ENCODE results near the gene SPATS2L. TPM values are rescaled to one million over a fixed set of nuclear protein-coding genes. Genes with fewer than 3 reads are reported as not detected.

Gene SPATS2L
- total and polyA plus RNA-seq, 12 donors = 16.7 to 68.8 (median 43.6) TPM

DNA sequence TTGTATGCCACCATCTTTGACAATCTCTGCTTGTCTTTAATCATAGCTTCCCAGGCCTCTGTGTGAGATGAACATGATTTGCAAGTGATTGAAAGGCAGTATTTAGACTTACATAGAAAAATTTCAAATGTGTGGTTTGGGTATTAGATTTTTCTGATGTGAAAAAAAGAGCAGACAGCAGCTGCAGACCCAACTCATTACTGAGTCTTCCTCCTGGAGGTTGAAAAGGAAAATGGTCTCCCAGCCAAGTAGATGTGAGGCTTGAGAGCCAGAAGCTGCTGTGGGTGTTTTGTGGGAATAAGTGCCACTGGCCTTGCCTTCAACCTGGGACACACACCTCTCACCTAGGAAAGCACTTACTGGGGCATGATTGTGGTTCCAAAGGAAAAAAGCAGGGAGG lies 110.9 kb downstream of the SPATS2L start:
- Histone ChIP-seq H3K36me3 (replicated peaks in 1 of 2) (peaks cover 0 to 9% of the 10 kb centered on the region in 2 donors), H3K9me3 (replicated peaks in 1 of 3) (no peaks in the 10 kb centered on the region), H3K27ac (no peak overlapping the region), H3K27me3 (no peaks in the 10 kb centered on the region), H3K4me1 (replicated peaks in 1 of 2) (peaks cover 4 to 8% of the 10 kb centered on the region in 2 donors), H3K4me3 (no peak overlapping the region)
- no peak for TF ChIP-seq POLR2A (IDR thresholded peaks at IDR 0.05)
- no peak for TF ChIP-seq CTCF (IDR thresholded peaks at IDR 0.05)
- no peak for DNase-seq
- intact Hi-C loops (cut with DNase I) = no loop called here

DNA sequence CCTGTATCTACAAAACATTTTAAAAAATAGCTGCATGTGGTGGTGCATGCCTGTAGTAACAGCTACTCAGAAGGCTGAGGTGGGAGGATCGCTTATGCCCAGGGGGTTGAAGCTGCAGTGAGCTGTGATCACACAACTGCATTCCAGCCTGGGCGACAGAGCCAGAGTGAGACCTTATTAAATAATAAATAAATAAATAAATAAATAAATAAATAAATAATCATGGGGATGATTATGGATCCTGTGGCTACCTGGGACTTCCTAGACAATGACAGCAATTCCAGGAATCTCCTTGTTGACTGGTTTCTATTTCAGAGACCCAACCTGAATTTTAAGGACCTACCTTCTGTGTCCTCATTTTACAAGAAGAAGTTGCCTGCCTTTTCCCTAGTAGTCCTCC lies 111.9 kb downstream of the SPATS2L start:
- 94 to 98% (median 97%) methylated on average over 2 of the region's 2 CpGs for WGBS, 4 donors
- no peak for DNase-seq
- intact Hi-C loops (cut with DNase I) = no loop called here
- no peak overlapping the region for H3K4me3 ChIP-seq
- H3K4me1 ChIP-seq (replicated peaks in 1 of 2) = peaks cover 2 to 5% of the 10 kb centered on the region in 2 donors
- H3K9me3 ChIP-seq (replicated peaks in 1 of 3) = no peaks in the 10 kb centered on the region
- H3K27me3 ChIP-seq = no peaks in the 10 kb centered on the region
- H3K36me3 ChIP-seq (replicated peaks in 1 of 2) = peaks cover 0 to 9% of the 10 kb centered on the region in 2 donors
- no peak overlapping the region for H3K27ac ChIP-seq
- TF ChIP-seq POLR2A (IDR thresholded peaks at IDR 0.05) (no peak), CTCF (IDR thresholded peaks at IDR 0.05) (no peak)

GRCh38 chr2:200419325-200419724 lies 112.8 kb downstream of the SPATS2L start:
- Histone ChIP-seq H3K4me1 (replicated peaks in 1 of 2) (no peaks in the 10 kb centered on the region), H3K27ac (no peak overlapping the region), H3K36me3 (replicated peaks in 1 of 2) (peaks cover 0 to 9% of the 10 kb centered on the region in 2 donors), H3K27me3 (no peaks in the 10 kb centered on the region), H3K4me3 (no peak overlapping the region), H3K9me3 (replicated peaks in 1 of 3) (no peaks in the 10 kb centered on the region)
- DNase-seq = no peak
- 91 to 96% (median 93%) methylated on average over 9 of the region's 9 CpGs for WGBS, 4 donors
- intact Hi-C loops (cut with DNase I) = no loop called here
- TF ChIP-seq CTCF (IDR thresholded peaks at IDR 0.05) = no peak
- no peak for TF ChIP-seq POLR2A (IDR thresholded peaks at IDR 0.05)

- WGBS, 4 donors = 91 to 97% (median 93%) methylated on average over 1 of the region's 1 CpG
- intact Hi-C loops (cut with DNase I) = no loop called here
- Histone ChIP-seq H3K27me3 (no peaks in the 10 kb centered on the region), H3K4me3 (no peak overlapping the region), H3K27ac (no peak overlapping the region), H3K36me3 (replicated peaks in 1 of 2) (peaks cover 0 to 9% of the 10 kb centered on the region in 2 donors), H3K9me3 (replicated peaks in 1 of 3) (no peaks in the 10 kb centered on the region), H3K4me1 (replicated peaks in 1 of 2) (no peaks in the 10 kb centered on the region)
- TF ChIP-seq CTCF (IDR thresholded peaks at IDR 0.05) (no peak), POLR2A (IDR thresholded peaks at IDR 0.05) (no peak)
- no peak for DNase-seq
Measured at GRCh38 chr2:200421270-200421669, 114.8 kb downstream of the SPATS2L start.

Measured in adrenal gland (tissue), 12 donors.